GM23338 (cell line): ENCODE data around the gene UPF1. TPM values are rescaled to one million over a fixed set of nuclear protein-coding genes. Genes with fewer than 3 reads are reported as not detected.

Source experiments
- ATAC-seq: fragments of 200-7000 bp; cut with Tn5 transposase; 3 replicates; pipeline ENCODE4 v1.9.1; 2020
- DNase-seq: peaks from one replicate; pipeline ENCODE4 v3.0.0-alpha.2; 2015; ENCODE audit warnings: low spot score
- H2AFZ ChIP-seq: fragments of 200-600 bp; sonication (generic); 2 replicates; pipeline ENCODE4 v1.8.0; 2016; ENCODE audit warnings: antibody characterized with exemption, mild to moderate bottlenecking, moderate library complexity
- H3F3A ChIP-seq: fragments of 200-600 bp; sonication (generic); replicated peaks from 2 replicates; pipeline ENCODE4 v1.8.0; 2017; ENCODE audit warnings: antibody characterized with exemption, mixed run types, low read depth
- H3K27ac ChIP-seq: fragments of 200-600 bp; sonication (generic); 2 replicates; pipeline ENCODE4 v1.6.1; 2016; ENCODE audit warnings: low read depth
- H3K27me3 ChIP-seq: fragments of 200-600 bp; sonication (generic); 2 replicates; pipeline ENCODE4 v1.8.0; 2016; ENCODE audit warnings: mild to moderate bottlenecking, mixed run types, moderate library complexity; ENCODE audit not compliant: insufficient read depth
- H3K36me3 ChIP-seq: fragments of 200-600 bp; sonication (generic); 2 replicates; pipeline ENCODE4 v1.8.0; 2016; ENCODE audit warnings: mild to moderate bottlenecking; ENCODE audit not compliant: insufficient read depth
- H3K4me1 ChIP-seq: fragments of 200-600 bp; sonication (generic); 2 replicates; pipeline ENCODE4 v1.8.0; 2016; ENCODE audit warnings: mild to moderate bottlenecking, moderate library complexity; ENCODE audit not compliant: insufficient read depth
- H3K4me2 ChIP-seq: fragments of 200-600 bp; sonication (generic); 2 replicates; pipeline ENCODE4 v1.7.1; 2017; ENCODE audit warnings: mixed run types
- H3K4me3 ChIP-seq: fragments of 200-600 bp; sonication (generic); 2 replicates; pipeline ENCODE4 v1.6.1; 2016; ENCODE audit warnings: mixed run types
- H3K79me2 ChIP-seq: fragments of 200-600 bp; sonication (generic); replicated peaks from 2 replicates; pipeline ENCODE4 v1.8.0; 2017; ENCODE audit warnings: mild to moderate bottlenecking; ENCODE audit not compliant: insufficient read depth
- H3K9me2 ChIP-seq: fragments of 200-600 bp; sonication (generic); 2 replicates; pipeline ENCODE4 v1.8.0; 2017; ENCODE audit not compliant: insufficient read depth
- H4K20me1 ChIP-seq: fragments of 200-600 bp; sonication (generic); replicated peaks from 2 replicates; pipeline ENCODE4 v1.8.0; 2017; ENCODE audit warnings: mild to moderate bottlenecking; ENCODE audit not compliant: insufficient read depth
- H3K27ac Mint-ChIP-seq: 2 replicates; pipeline ENCODE4 v1.8.0; 2020; ENCODE audit warnings: inconsistent platforms, mild to moderate bottlenecking, moderate library complexity, mixed read lengths
- H3K27me3 Mint-ChIP-seq: 3 replicates; pipeline ENCODE4 v1.8.0; 2022; ENCODE audit warnings: low read depth, mild to moderate bottlenecking, moderate library complexity, mixed read lengths, inconsistent platforms; ENCODE audit not compliant: insufficient read depth, poor library complexity
- H3K36me3 Mint-ChIP-seq: 3 replicates; pipeline ENCODE4 v1.8.0; 2021; ENCODE audit warnings: low read depth, mild to moderate bottlenecking, inconsistent platforms, moderate library complexity, mixed read lengths
- H3K4me1 Mint-ChIP-seq: 3 replicates; pipeline ENCODE4 v1.8.0; 2020; ENCODE audit warnings: mild to moderate bottlenecking, inconsistent platforms, mixed read lengths
- H3K4me3 Mint-ChIP-seq: 3 replicates; pipeline ENCODE4 v1.8.0; 2021; ENCODE audit warnings: moderate library complexity, mild to moderate bottlenecking, inconsistent platforms, mixed read lengths
- H3K9me3 Mint-ChIP-seq: 3 replicates; pipeline ENCODE4 v1.8.0; 2020; ENCODE audit warnings: moderate library complexity, mild to moderate bottlenecking, inconsistent platforms, mixed read lengths
- ETS1 ChIP-seq: IDR thresholded peaks from 2 replicates; pipeline ENCODE4 v1.6.1; 2016; ENCODE audit warnings: antibody characterized with exemption
- EZH2 ChIP-seq: fragments of 200-600 bp; sonication (generic); IDR thresholded peaks from one replicate; pipeline ENCODE4 v1.8.0; 2017; ENCODE audit warnings: antibody characterized with exemption, mild to moderate bottlenecking, low read depth; ENCODE audit not compliant: unreplicated experiment
- JUNB ChIP-seq: IDR thresholded peaks from one replicate; pipeline ENCODE4 v1.6.1; 2016; ENCODE audit warnings: antibody characterized with exemption; ENCODE audit not compliant: unreplicated experiment
- REST ChIP-seq: IDR thresholded peaks from one replicate; pipeline ENCODE4 v1.6.1; 2018; ENCODE audit warnings: antibody characterized with exemption; ENCODE audit not compliant: unreplicated experiment
- STAT1 ChIP-seq: IDR thresholded peaks from one replicate; pipeline ENCODE4 v1.6.1; 2016; ENCODE audit warnings: antibody characterized with exemption; ENCODE audit not compliant: unreplicated experiment
- ZNF114 ChIP-seq: fragments of 250-450 bp; sonication (Bioruptor Pico); IDR thresholded peaks from 2 replicates; pipeline ENCODE4 v1.5.0; 2020; ENCODE audit warnings: mild to moderate bottlenecking, moderate library complexity
- ZNF331 ChIP-seq: fragments of 250-450 bp; sonication (Bioruptor Pico); IDR thresholded peaks from 2 replicates; pipeline ENCODE4 v1.5.0; 2020; ENCODE audit warnings: low read depth, mild to moderate bottlenecking, moderate library complexity
- ZNF462 ChIP-seq: fragments of 250-450 bp; sonication (Bioruptor Pico); IDR thresholded peaks from 2 replicates; pipeline ENCODE4 v1.5.0; 2020; ENCODE audit warnings: mild to moderate bottlenecking, moderate library complexity
- polyA plus RNA-seq: library from polyadenylated mRNA; unstranded; fragments of >200 nt; fragmentation: Nextera tagmentation; extraction: Ambion mirVana; gene quantifications from 2 replicates; pipeline ENCODE4 v1.2.1, GENCODE V29; 2016
- total RNA-seq: library from RNA; depleted of rRNA; stranded (reverse); fragments of >200 nt; shearing (Covaris generic); gene quantifications from 2 replicates; pipeline ENCODE4 v1.2.3, GENCODE V29; 2014

Gene UPF1
- total and polyA plus RNA-seq, 2 experiments from 2014 or later, result 13.8 to 138 TPM

- Histone ChIP-seq H3K27ac (no peak overlapping the region), H2AFZ (no peak overlapping the region), H3K4me1 (peaks cover 9% of the 10 kb centered on the region; the same call in 1 of the 2 replicates), H3K4me2 (no peak overlapping the region), H3K4me3 (no peak overlapping the region), H3K27me3 (peaks cover 95% of the 10 kb centered on the region), H3F3A (no peaks in the 10 kb centered on the region), H4K20me1 (peaks cover 11% of the 10 kb centered on the region), H3K36me3 (no peaks in the 10 kb centered on the region), H3K79me2 (no peaks in the 10 kb centered on the region), H3K9me2 (no peaks in the 10 kb centered on the region)
- TF ChIP-seq ZNF331 (CRISPR knock-in tag) (no peak), STAT1 (no peak), ZNF114 (CRISPR knock-in tag) (no peak), JUNB (no peak), EZH2 (no peak), REST (no peak), ETS1 (no peak)
- no peaks in the 10 kb centered on the region; the same call in 2 of the 3 replicates for H3K36me3 Mint-ChIP-seq
- ATAC-seq (no peak), DNase-seq (no peak)
- H3K27me3 Mint-ChIP-seq, result peaks cover 70% of the 10 kb centered on the region
- H3K4me1 Mint-ChIP-seq, result peaks cover 7% of the 10 kb centered on the region
- no peaks in the 10 kb centered on the region; the same call in 1 of the 3 replicates for H3K9me3 Mint-ChIP-seq
- no peak overlapping the region for H3K27ac Mint-ChIP-seq
- no peak overlapping the region for H3K4me3 Mint-ChIP-seq
Observed at GRCh38 chr19:18794029-18794313, 37.8 kb upstream of the UPF1 start.

GRCh38 chr19:18794692-18795091 is 37.1 kb upstream of the UPF1 start:
- Mint-ChIP-seq H3K27me3 (peaks cover 62% of the 10 kb centered on the region), H3K4me1 (peaks cover 4% of the 10 kb centered on the region), H3K36me3 (no peaks in the 10 kb centered on the region), H3K27ac (no peak overlapping the region), H3K9me3 (no peaks in the 10 kb centered on the region; the same call in 1 of the 3 replicates), H3K4me3 (no peak overlapping the region)
- Histone ChIP-seq H3K4me1 (peaks cover 9% of the 10 kb centered on the region; the same call in 1 of the 2 replicates), H3K9me2 (no peaks in the 10 kb centered on the region), H3K27me3 (peaks cover 93% of the 10 kb centered on the region), H2AFZ (no peak overlapping the region), H3K4me3 (no peak overlapping the region), H3K79me2 (no peaks in the 10 kb centered on the region), H3K27ac (no peak overlapping the region), H4K20me1 (peaks cover 11% of the 10 kb centered on the region), H3K4me2 (no peak overlapping the region), H3K36me3 (no peaks in the 10 kb centered on the region), H3F3A (no peaks in the 10 kb centered on the region)
- ATAC-seq, result no peak
- no peak for DNase-seq
- TF ChIP-seq JUNB, result no peak
- no peak for TF ChIP-seq REST
- TF ChIP-seq ZNF462 (CRISPR knock-in tag), result no peak
